Measurements from ENCODE around the gene ZNF580.

Gene ZNF580

GRCh38 chr19:55663846-55664536 lies 23.2 kb downstream of the ZNF580 start:
- DNase-seq = no peak

- no peak for DNase-seq
Observed at GRCh38 chr19:55666343-55667005, 25.7 kb downstream of the ZNF580 start.

DNA sequence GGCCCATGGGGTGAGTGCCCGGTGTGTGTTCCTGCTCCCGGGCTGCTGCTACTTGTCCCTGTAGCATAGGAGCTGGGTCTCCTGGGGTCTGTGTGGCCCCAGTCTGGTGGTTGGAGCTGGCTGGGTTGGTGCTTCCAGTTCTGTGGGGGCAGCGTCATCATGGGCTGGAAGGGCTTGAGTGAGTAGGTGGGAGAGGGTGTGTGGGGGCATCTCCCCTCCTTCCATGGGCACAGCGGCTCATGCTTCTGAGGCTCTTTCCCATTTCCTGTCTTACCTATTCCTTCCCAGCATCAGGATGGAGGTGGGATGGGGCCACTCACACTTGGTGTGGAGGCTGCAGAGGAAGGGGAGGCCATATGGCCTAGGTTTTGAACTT lies 26.2 kb downstream of the ZNF580 start:
- no peak for DNase-seq

DNA sequence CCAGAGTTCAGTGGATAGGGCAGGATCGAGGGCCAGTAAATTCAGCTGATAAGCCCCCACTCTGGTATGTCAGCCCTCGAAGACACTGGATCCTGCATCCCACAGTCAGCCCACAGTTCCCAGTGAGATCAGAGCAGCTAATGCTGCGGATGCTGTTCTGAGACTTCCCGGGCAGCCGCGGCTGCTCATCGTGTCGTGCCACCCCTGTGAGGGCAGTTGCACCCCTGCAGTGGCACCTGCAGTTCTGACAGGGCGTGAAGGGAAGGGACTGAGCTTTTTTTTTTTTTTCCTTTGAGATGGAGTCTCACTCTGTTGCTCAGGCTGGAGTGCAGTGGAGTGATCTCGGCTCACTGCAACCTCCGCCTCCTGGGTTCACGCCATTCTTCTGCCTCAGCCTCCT lies 26.7 kb downstream of the ZNF580 start:
- no peak for DNase-seq

- DNase-seq = no peak
Observed at GRCh38 chr19:55667958-55668357, 27.2 kb downstream of the ZNF580 start.

GRCh38 chr19:55668603-55669348 lies 28.0 kb downstream of the ZNF580 start:
- no peak for DNase-seq

DNA sequence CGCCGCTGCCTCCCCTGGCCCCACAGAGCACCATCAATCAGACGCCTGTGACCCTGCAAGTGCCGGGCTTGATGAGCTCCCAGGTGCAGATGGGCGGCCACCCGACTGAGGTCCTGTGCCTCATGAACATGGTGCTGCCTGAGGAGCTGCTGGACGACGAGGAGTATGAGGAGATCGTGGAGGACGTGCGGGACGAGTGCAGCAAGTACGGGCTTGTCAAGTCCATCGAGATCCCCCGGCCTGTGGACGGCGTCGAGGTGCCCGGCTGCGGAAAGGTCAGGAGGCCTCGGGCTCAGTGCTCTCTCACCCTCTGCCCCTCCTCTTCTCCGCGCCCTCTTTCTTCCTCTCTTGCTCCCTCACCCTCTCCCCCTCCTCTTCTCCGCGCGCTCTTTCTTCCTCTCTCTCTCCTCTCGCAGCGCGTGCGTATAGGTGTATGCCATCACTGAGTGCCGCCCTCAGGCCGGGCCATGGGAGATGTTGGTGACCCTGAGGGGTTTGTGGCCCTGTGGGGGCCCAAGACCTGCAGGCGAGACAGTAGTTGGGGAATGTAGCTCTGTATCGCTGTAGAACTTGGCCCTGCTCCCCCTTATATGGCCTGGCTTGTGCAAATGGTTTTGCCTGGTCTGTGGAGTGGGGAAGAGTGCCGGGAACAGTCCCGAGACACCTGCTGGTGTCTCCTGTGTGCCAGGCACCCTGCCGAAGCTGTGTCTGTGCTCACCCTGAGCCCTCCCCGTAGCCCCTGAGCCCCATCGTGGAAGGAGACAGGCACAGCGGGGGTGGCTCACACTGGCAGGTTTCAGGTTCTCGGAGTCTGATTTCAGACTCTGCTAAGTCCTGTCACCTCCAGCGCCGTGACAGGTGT lies 28.8 kb downstream of the ZNF580 start:
- DNase-seq = no peak

GRCh38 chr19:55670280-55671053 lies 29.7 kb downstream of the ZNF580 start:
- no peak for DNase-seq

- DNase-seq = no peak
Observed at GRCh38 chr19:55671054-55671378, 30.2 kb downstream of the ZNF580 start.

DNA sequence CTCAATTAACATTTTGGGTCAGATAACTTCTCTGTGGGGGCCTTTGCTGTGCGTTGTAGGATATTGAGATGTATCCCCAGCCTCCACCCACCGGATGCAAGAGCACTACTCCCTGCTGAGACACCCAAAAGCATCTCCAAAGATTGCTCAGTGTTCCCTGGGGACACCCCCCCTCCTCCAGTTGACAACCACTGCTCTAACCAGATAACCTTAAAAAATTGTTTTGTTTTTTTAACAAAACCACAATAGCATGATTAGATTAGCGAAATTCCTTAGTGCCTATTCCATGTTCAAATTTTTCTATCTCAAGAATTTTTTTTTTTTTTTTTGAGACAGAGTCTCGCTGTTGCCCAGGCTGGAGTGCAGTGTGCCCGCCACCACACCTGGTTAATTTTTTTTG lies 31.6 kb downstream of the ZNF580 start:
- DNase-seq = no peak

DNA sequence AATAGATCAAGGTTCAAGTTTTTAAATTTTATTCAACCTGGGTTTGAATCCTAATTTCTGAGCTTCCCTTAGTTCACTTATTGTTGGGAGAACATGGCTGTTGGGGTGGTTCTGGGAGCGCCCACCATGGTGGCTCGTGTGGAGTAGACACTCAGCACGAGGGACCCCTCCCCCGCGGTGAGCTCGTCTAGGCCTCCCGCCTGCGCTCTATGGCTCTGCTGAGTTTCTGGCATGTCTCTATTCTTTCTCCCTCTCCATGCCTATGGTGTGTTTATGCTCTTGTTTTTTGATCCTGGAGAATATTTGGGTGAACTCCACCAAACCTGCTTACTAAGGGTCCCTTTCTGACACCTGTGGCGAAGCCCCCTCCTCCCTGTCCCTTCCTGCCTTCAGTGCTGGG lies 32.7 kb downstream of the ZNF580 start:
- DNase-seq = no peak

DNA sequence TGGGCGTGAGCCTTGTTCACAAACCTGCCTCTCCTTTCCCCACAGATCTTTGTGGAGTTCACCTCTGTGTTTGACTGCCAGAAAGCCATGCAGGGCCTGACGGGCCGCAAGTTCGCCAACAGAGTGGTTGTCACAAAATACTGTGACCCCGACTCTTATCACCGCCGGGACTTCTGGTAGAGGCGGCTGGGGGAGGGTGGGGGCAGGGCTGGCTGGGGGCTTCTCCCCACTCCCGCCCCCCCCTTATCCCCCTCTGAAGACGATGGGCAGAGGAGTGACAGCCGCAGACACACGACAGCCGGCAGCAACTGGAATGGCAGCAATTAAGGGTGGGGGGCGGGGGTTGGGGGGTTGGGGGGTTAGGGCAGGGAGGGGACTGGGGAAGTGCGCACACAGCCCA lies 33.1 kb downstream of the ZNF580 start:
- DNase-seq = no peak

DNA sequence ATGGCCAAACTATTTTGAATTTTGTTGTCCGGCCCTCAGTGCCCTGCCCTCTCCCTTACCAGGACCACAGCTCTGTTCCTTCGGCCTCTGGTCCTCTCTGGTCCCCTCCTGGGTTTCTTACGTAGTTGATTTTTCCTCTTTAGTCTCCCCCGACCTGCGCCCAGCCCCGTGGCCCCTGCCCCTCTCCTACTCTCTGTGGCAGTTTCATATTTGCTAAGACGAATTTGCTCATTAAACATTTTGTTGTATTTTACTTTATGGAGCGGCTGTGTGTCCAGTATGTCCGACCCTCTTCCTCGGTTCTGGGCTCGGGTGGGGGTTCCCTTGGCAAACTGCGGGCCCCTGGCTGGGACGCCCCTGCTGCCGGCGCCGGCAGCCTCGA lies 33.6 kb downstream of the ZNF580 start:
- no peak for DNase-seq

DNA sequence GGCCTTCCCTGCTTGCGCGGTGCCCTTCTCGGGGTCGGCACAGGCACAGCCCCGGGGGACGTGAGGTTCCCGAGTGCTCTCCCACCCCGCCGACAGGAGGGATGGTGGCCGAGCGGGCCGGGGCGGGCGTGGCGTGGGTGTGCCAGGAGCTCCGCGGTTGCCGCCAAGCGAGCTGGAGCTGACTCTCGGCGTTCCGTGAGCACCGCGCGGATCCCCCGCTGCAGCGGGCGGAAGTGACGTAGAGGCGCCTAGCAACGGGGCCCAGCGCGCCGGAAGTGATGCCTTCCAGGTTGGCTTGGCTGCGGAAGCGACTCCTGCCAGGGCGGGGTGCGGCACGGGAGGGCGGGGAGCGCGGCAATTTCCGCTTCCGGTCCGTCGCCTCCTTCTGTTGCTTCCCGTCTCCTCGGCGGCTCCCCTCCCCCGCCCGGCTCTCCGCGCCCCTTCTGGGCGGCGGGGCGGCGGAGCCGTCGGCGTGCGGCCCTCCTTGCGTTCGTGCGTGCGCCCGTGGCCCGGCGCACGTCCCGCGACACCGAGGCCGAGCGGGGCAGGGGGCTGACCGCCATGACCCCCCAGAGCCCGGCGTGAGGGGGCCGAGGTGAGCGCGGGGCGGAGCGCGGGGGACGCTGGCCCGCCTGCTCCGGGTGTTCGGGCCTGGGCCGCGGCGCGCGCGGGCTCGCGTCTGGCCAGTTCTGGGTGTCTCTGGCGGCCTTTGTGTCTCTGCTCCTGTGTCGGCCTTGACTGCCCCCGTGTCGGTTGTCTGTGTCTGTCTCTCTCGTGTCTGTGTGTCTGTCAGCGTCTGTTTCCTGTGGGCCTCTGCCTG lies 34.2 kb downstream of the ZNF580 start, which contains the start of gene EPN1:
TSS of gene EPN1 (plus strand) at position 386 of the 820 bp plus-strand sequence. CDS start 3,402 bp downstream, outside the sequence.
- peak; percentile 94 to 97 for DNase-seq

DNA sequence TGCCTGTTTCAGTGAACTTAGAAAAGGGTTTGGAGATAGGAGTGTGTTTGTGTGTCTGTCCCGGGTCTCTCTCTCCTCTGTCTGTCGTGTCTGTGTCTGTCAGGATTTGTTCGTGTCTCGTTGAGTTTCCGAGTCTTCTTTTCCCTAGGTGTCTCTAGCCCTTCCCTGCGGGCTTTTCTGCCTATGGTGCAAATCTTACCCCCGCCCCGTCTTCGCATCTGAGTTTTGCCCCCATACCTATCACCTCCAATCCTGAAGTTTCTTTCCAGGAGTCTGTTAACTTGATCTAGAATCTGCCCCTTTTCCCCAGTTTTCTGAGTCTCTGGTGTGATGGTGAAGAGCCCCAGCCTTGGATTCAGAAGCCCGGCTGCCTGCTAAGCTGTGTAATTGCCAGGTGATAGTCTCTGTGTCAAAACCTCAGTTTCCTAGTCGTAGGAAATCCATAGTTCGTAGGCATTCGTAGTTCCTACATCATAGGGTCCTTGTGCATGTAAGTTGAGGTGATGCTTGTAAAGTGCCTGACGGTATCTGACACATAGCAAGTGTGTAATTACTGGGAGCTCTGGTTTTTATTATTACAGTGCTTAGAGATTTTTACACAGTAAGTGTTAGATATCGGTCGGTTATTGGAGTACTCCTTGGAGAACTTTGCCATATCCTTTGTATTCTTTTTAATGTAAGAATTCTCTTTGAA lies 35.0 kb downstream of the ZNF580 start:
- no peak for DNase-seq

DNA sequence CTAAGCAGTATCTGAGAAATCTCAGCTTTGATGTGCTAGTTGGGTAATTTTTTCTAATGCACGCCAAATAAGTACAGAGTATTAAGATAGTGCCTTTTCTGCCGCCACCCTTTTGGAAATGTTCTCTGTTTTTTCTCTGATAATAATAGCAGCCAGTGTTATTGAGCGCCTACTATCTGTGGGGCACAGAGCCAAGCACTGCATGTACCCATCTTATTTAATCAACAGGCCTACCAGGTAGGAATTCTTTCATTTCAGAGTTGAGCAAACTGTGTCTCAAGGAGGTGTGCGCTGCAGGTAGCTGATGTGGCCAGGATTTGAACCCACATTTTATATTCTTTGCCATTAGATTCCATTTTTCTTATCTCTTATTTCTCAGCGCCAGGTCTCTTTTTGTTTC lies 35.6 kb downstream of the ZNF580 start:
- DNase-seq = no peak

DNA sequence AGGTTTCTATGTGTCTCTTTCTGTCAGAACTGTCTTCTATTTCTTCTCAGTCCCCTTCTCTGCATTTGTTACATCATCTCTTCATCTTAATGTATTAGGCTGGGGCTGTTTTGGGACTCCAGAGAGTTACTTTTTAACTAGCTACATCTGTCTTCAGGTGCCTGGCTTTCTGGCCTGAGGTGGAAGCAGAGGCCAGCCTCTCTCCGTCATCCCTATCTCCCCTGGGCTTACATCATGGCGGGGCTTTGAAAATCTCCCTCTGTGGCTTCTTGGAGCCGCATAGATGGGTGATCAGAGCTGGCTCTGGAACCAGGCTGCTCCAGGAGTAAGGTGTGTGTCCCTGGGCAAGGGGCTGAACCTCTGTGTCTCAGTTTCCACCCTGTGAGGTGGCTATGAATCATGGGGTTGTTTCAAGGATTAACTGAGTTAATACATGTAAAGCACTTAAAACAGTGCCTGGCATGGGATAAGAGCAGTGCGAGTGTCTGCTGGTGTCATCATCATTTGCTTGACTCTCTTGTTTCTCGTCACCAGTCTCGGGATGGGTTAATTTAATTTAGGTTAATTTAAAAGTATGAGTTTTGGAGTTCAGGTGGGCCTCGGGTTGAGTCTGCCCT lies 36.2 kb downstream of the ZNF580 start:
- no peak for DNase-seq

- no peak for DNase-seq
Observed at GRCh38 chr19:55677572-55678028, 36.8 kb downstream of the ZNF580 start.

DNA sequence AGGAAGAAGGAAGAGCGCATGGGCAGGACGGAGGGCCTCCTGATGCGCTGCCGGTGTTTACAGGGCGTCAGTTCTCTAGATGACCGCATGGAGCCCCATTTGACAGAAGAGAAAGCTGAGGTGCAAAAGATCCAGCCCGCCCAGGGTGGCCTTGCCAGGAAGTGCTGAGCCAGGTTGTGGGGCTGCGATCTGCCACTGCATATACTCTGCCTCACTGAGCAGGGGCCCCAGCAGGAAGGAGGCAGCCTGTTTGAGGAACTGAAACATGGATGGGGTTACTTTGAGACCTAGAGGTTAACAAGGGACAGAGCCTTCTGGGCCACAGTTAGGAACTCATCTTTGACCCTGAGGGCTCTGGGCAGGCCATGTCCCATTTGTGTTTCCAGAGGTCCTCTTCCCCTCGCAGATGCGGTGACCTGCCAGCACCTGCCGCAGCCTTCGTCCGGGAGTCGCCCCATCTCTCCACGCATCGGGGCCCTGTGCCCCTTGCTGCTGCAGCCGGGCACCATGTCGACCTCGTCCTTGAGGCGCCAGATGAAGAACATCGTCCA lies 37.4 kb downstream of the ZNF580 start:
- DNase-seq = no peak
